IPS-15b (cell line): Measurements from ENCODE around the gene POU2AF1.

Source experiments
- H3K27me3 ChIP-seq: one replicate; pipeline ENCODE4 v1.6.1; 2013; ENCODE audit warnings: low read length; ENCODE audit not compliant: control insufficient read depth, insufficient read depth
- H3K36me3 ChIP-seq: one replicate; pipeline ENCODE4 v1.6.1; 2013; ENCODE audit warnings: low read length; ENCODE audit not compliant: control insufficient read depth, insufficient read depth
- H3K4me1 ChIP-seq: one replicate; pipeline ENCODE4 v1.6.1; 2013; ENCODE audit warnings: mild to moderate bottlenecking, low read length; ENCODE audit not compliant: control insufficient read depth, insufficient read depth
- H3K4me3 ChIP-seq: one replicate; pipeline ENCODE4 v1.5.1; 2013; ENCODE audit warnings: low read depth, low read length
- H3K9ac ChIP-seq: one replicate; pipeline ENCODE4 v1.6.1; 2013; ENCODE audit warnings: low read depth, mild to moderate bottlenecking, low read length
- H3K9me3 ChIP-seq: one replicate; pipeline ENCODE4 v1.6.1; 2013; ENCODE audit warnings: mild to moderate bottlenecking, low read length; ENCODE audit not compliant: control insufficient read depth, insufficient read depth

POU2AF1 gene

GRCh38 chr11:111347002-111347722, 31.9 kb downstream of the POU2AF1 start:
- Histone ChIP-seq H3K9ac (no peak overlapping the region), H3K9me3 (no peaks in the 10 kb centered on the region), H3K4me1 (no peaks in the 10 kb centered on the region), H3K4me3 (no peak overlapping the region), H3K36me3 (no peaks in the 10 kb centered on the region), H3K27me3 (no peaks in the 10 kb centered on the region)

GRCh38 chr11:111344032-111344431, 35.0 kb downstream of the POU2AF1 start:
- Histone ChIP-seq H3K27me3 (no peaks in the 10 kb centered on the region), H3K4me1 (no peaks in the 10 kb centered on the region), H3K36me3 (no peaks in the 10 kb centered on the region), H3K9ac (no peak overlapping the region), H3K4me3 (no peak overlapping the region), H3K9me3 (no peaks in the 10 kb centered on the region)

GRCh38 chr11:111342329-111342728, 36.7 kb downstream of the POU2AF1 start:
- Histone ChIP-seq H3K9me3 (no peaks in the 10 kb centered on the region), H3K4me1 (no peaks in the 10 kb centered on the region), H3K9ac (no peak overlapping the region)

GRCh38 chr11:111339758-111340388, 39.2 kb downstream of the POU2AF1 start:
- no peaks in the 10 kb centered on the region for H3K9me3 ChIP-seq
- peaks cover 4% of the 10 kb centered on the region for H3K4me1 ChIP-seq
- H3K4me3 ChIP-seq, result no peak overlapping the region
- H3K27me3 ChIP-seq, result no peaks in the 10 kb centered on the region
- no peaks in the 10 kb centered on the region for H3K36me3 ChIP-seq
- H3K9ac ChIP-seq, result no peak overlapping the region

More at GRCh38 chr11:111342329-111342728, 36.7 kb downstream of the POU2AF1 start:
- H3K36me3 ChIP-seq, result no peaks in the 10 kb centered on the region
- no peaks in the 10 kb centered on the region for H3K27me3 ChIP-seq
- no peak overlapping the region for H3K4me3 ChIP-seq

GRCh38 chr11:111336582-111337256, 42.4 kb downstream of the POU2AF1 start:
- peaks cover 4% of the 10 kb centered on the region for H3K4me1 ChIP-seq
- H3K36me3 ChIP-seq, result no peaks in the 10 kb centered on the region
- H3K9me3 ChIP-seq, result no peaks in the 10 kb centered on the region
- no peaks in the 10 kb centered on the region for H3K27me3 ChIP-seq
- no peak overlapping the region for H3K4me3 ChIP-seq
- no peak overlapping the region for H3K9ac ChIP-seq

GRCh38 chr11:111336062-111336461, 43.0 kb downstream of the POU2AF1 start:
- Histone ChIP-seq H3K4me1 (peaks cover 4% of the 10 kb centered on the region), H3K4me3 (no peak overlapping the region), H3K9ac (no peak overlapping the region), H3K36me3 (no peaks in the 10 kb centered on the region), H3K27me3 (no peaks in the 10 kb centered on the region), H3K9me3 (no peaks in the 10 kb centered on the region)

- Histone ChIP-seq H3K4me3 (no peak overlapping the region), H3K9ac (no peak overlapping the region), H3K27me3 (no peaks in the 10 kb centered on the region), H3K4me1 (peaks cover 4% of the 10 kb centered on the region), H3K36me3 (no peaks in the 10 kb centered on the region), H3K9me3 (no peaks in the 10 kb centered on the region)
These were observed 43.5 kb downstream of the POU2AF1 start for GRCh38 chr11:111335549-111335948.

GRCh38 chr11:111334532-111335502, 44.3 kb downstream of the POU2AF1 start:
- Histone ChIP-seq H3K36me3 (no peaks in the 10 kb centered on the region), H3K27me3 (no peaks in the 10 kb centered on the region), H3K9me3 (no peaks in the 10 kb centered on the region), H3K4me1 (peaks cover 4% of the 10 kb centered on the region), H3K9ac (no peak overlapping the region), H3K4me3 (no peak overlapping the region)

GRCh38 chr11:111331711-111332479, 47.2 kb downstream of the POU2AF1 start:
- no peaks in the 10 kb centered on the region for H3K27me3 ChIP-seq
- no peak overlapping the region for H3K9ac ChIP-seq
- H3K4me3 ChIP-seq, result no peak overlapping the region
- H3K9me3 ChIP-seq, result no peaks in the 10 kb centered on the region
- H3K4me1 ChIP-seq, result peaks cover 4% of the 10 kb centered on the region
- H3K36me3 ChIP-seq, result no peaks in the 10 kb centered on the region

GRCh38 chr11:111330234-111330893, 48.7 kb downstream of the POU2AF1 start:
- H3K9ac ChIP-seq, result no peak overlapping the region
- H3K9me3 ChIP-seq, result no peaks in the 10 kb centered on the region
- no peaks in the 10 kb centered on the region for H3K36me3 ChIP-seq
- no peaks in the 10 kb centered on the region for H3K27me3 ChIP-seq
- H3K4me1 ChIP-seq, result no peaks in the 10 kb centered on the region
- H3K4me3 ChIP-seq, result no peak overlapping the region
